GM21423 (cell line): ENCODE data around the gene PTPRN2.

Experiments used
- ATAC-seq: cut with Tn5 transposase; IDR thresholded peaks from one replicate; pipeline ENCODE4 v1.9.1; 2021; ENCODE audit warnings: mild to moderate bottlenecking, moderate library complexity; ENCODE audit not compliant: unreplicated experiment

Gene PTPRN2

GRCh38 chr7:158248816-158249215, 338.8 kb downstream of the PTPRN2 start:
- no peak for ATAC-seq

GRCh38 chr7:158247758-158248487, 339.7 kb downstream of the PTPRN2 start:
- no peak for ATAC-seq

- no peak for ATAC-seq
Observed at GRCh38 chr7:158246960-158247673, 340.5 kb downstream of the PTPRN2 start.

- ATAC-seq: no peak
Observed at GRCh38 chr7:158246272-158246959, 341.2 kb downstream of the PTPRN2 start.

GRCh38 chr7:158245724-158246041, 341.9 kb downstream of the PTPRN2 start:
- ATAC-seq: no peak

GRCh38 chr7:158244873-158245723, 342.5 kb downstream of the PTPRN2 start:
- ATAC-seq: no peak

- ATAC-seq: no peak
Observed at GRCh38 chr7:158244430-158244829, 343.2 kb downstream of the PTPRN2 start.

- ATAC-seq: no peak
Observed at GRCh38 chr7:158241919-158242318, 345.7 kb downstream of the PTPRN2 start.

- ATAC-seq: no peak
Observed at GRCh38 chr7:158240801-158241200, 346.8 kb downstream of the PTPRN2 start.

- no peak for ATAC-seq
Observed at GRCh38 chr7:158239290-158239981, 348.2 kb downstream of the PTPRN2 start.

GRCh38 chr7:158238616-158239289, 348.9 kb downstream of the PTPRN2 start:
- no peak for ATAC-seq

- ATAC-seq: no peak
Observed at GRCh38 chr7:158237672-158238335, 349.8 kb downstream of the PTPRN2 start.

- no peak for ATAC-seq
Observed at GRCh38 chr7:158236400-158236799, 351.2 kb downstream of the PTPRN2 start.

GRCh38 chr7:158235862-158236261, 351.8 kb downstream of the PTPRN2 start:
- ATAC-seq: no peak

GRCh38 chr7:158229945-158230344, 357.7 kb downstream of the PTPRN2 start:
- no peak for ATAC-seq

- ATAC-seq: no peak
Observed at GRCh38 chr7:158228986-158229385, 358.6 kb downstream of the PTPRN2 start.

GRCh38 chr7:158228131-158228530, 359.5 kb downstream of the PTPRN2 start:
- ATAC-seq: no peak

GRCh38 chr7:158227258-158227984, 360.2 kb downstream of the PTPRN2 start:
- no peak for ATAC-seq

- no peak for ATAC-seq
Observed at GRCh38 chr7:158216198-158216597, 371.4 kb downstream of the PTPRN2 start.
